H1 (cell line): Measurements from ENCODE around the gene SCN2B. TPM values are rescaled to one million over a fixed set of nuclear protein-coding genes. Genes with fewer than 3 reads are reported as not detected.

ENCODE experiments used
- CTCF ChIA-PET: fragments of 300-600 bp; sonication (Branson Sonifier 250); formaldehyde crosslinking; loops from one replicate; lab custom pipeline; 2021; ENCODE audit not compliant: partially characterized antibody; lab: Charles Lee
- POLR2A ChIA-PET: fragments of 300-600 bp; sonication (Branson Sonifier 250); formaldehyde crosslinking; loops from one replicate; lab custom pipeline; 2021; ENCODE audit warnings: inconsistent platforms; ENCODE audit not compliant: partially characterized antibody; lab: Charles Lee
- DNase-seq, 2 experiments: peaks; one replicate each; pipeline versions ENCODE4 v3.0.0 to v3.0.0-alpha.2; 2010 to 2022; ENCODE audit warnings: low spot score in 2 of 2, low read depth in 1 of 2, mixed read lengths in 1 of 2
- FAIRE-seq: peaks from 2 replicates; lab custom pipeline; 2011; peaks lifted over from hg19 to GRCh38; lab: Jason Lieb, UNC
- H2AFZ ChIP-seq: 2 replicates; pipeline ENCODE4 v1.8.1; 2012; ENCODE audit warnings: low read length, inconsistent platforms
- H2AK5ac ChIP-seq: 2 replicates; pipeline ENCODE4 v1.6.1; 2013; ENCODE audit warnings: low read depth, low read length
- H2BK120ac ChIP-seq: replicated peaks from 2 replicates; pipeline ENCODE3; 2013; ENCODE audit warnings: low read depth, low read length, inconsistent platforms
- H2BK12ac ChIP-seq: 2 replicates; pipeline ENCODE4 v1.6.1; 2013; ENCODE audit warnings: low read depth, low read length
- H2BK15ac ChIP-seq: 2 replicates; pipeline ENCODE4 v1.6.1; 2013; ENCODE audit warnings: low read length
- H2BK20ac ChIP-seq: 2 replicates; pipeline ENCODE4 v1.6.1; 2013; ENCODE audit warnings: low read length
- H2BK5ac ChIP-seq: 2 replicates; pipeline ENCODE4 v1.6.1; 2013; ENCODE audit warnings: low read depth, low read length
- H3K14ac ChIP-seq: 2 replicates; pipeline ENCODE4 v1.6.1; 2013; ENCODE audit warnings: inconsistent platforms; ENCODE audit not compliant: insufficient read length
- H3K18ac ChIP-seq: 2 replicates; pipeline ENCODE4 v1.6.1; 2013; ENCODE audit warnings: low read length; ENCODE audit errors: extremely low read depth
- H3K23ac ChIP-seq: 2 replicates; pipeline ENCODE4 v1.6.1; 2013; ENCODE audit warnings: inconsistent platforms; ENCODE audit not compliant: insufficient read length
- H3K23me2 ChIP-seq: 2 replicates; pipeline ENCODE4 v1.6.1; 2013; ENCODE audit warnings: low read depth, low read length
- H3K27ac ChIP-seq: 2 replicates; pipeline ENCODE4 v1.6.1; 2011; ENCODE audit warnings: low read depth, low read length, inconsistent platforms
- H3K27me3 ChIP-seq, 4 experiments: replicated peaks in 1 of 4; 1 replicate in 1 of 4; 2 replicates in 3 of 4; pipeline versions ENCODE4 v1.6.1 to v1.8.1; 2011 to 2013; ENCODE audit warnings: low read length in 3 of 4, mild to moderate bottlenecking in 3 of 4, inconsistent platforms in 2 of 4, mixed read lengths in 2 of 4, moderate library complexity in 1 of 4; ENCODE audit not compliant: control insufficient read depth in 3 of 4, insufficient read depth in 3 of 4; ENCODE audit errors: extremely low read depth in 1 of 4
- H3K36me3 ChIP-seq, 4 experiments: 2 replicates each; pipeline versions ENCODE4 v1.6.1 to v1.8.1; 2011 to 2013; ENCODE audit warnings: mild to moderate bottlenecking in 4 of 4, low read length in 3 of 4, moderate library complexity in 2 of 4, control low read depth in 1 of 4, inconsistent platforms in 1 of 4; ENCODE audit not compliant: insufficient read depth in 4 of 4, control insufficient read depth in 2 of 4
- H3K4ac ChIP-seq: replicated peaks from 2 replicates; pipeline ENCODE3; 2013; ENCODE audit warnings: low read length, low read depth, mixed read lengths, inconsistent platforms; ENCODE audit not compliant: insufficient read length
- H3K4me1 ChIP-seq, 4 experiments: replicated peaks in 1 of 4; 1 replicate in 1 of 4; 2 replicates in 3 of 4; pipeline versions ENCODE4 v1.6.1 to v1.8.1; 2011 to 2013; ENCODE audit warnings: low read length in 3 of 4, inconsistent platforms in 2 of 4, mixed read lengths in 1 of 4; ENCODE audit not compliant: insufficient read depth in 4 of 4, control insufficient read depth in 3 of 4
- H3K4me2 ChIP-seq, 2 experiments: 2 replicates each; pipeline versions ENCODE4 v1.6.1 to v1.8.1; 2011 to 2013; ENCODE audit warnings: low read depth in 2 of 2, low read length in 2 of 2, control low read depth in 1 of 2, inconsistent platforms in 1 of 2, mild to moderate bottlenecking in 1 of 2; ENCODE audit not compliant: insufficient read depth in 1 of 2
- H3K4me3 ChIP-seq, 4 experiments: fragments of 200-600, 300-600 bp in 1 of 4; sonication (generic), shearing (Covaris generic), sonication (Bioruptor Twin) in 1 of 4; 2 replicates each; pipeline versions ENCODE4 v1.5.1 to v1.8.1; 2011 to 2016; ENCODE audit warnings: low read length in 4 of 4, low read depth in 3 of 4, control low read depth in 2 of 4, inconsistent platforms in 2 of 4, mild to moderate bottlenecking in 2 of 4, mixed read lengths in 1 of 4, moderate library complexity in 1 of 4; ENCODE audit not compliant: insufficient read depth in 2 of 4; ENCODE audit errors: extremely low read depth in 1 of 4
- H3K56ac ChIP-seq: replicated peaks from 2 replicates; pipeline ENCODE3; 2013; ENCODE audit warnings: low read depth, mild to moderate bottlenecking, mixed read lengths, low read length, inconsistent platforms; ENCODE audit not compliant: insufficient read length
- H3K79me1 ChIP-seq: 2 replicates; pipeline ENCODE4 v1.6.1; 2013; ENCODE audit warnings: low read depth, low read length, control low read depth
- H3K79me2 ChIP-seq, 2 experiments: 2 replicates each; pipeline versions ENCODE4 v1.6.1 to v1.8.1; 2012 to 2013; ENCODE audit warnings: low read length in 2 of 2, mild to moderate bottlenecking in 2 of 2, inconsistent platforms in 1 of 2; ENCODE audit not compliant: insufficient read depth in 2 of 2, control insufficient read depth in 1 of 2
- H3K9ac ChIP-seq, 4 experiments: replicated peaks in 1 of 4; 1 replicate in 1 of 4; 2 replicates in 3 of 4; pipeline versions ENCODE4 v1.6.1 to v1.8.1; 2011 to 2013; ENCODE audit warnings: low read depth in 3 of 4, low read length in 3 of 4, control low read depth in 2 of 4, mild to moderate bottlenecking in 2 of 4, moderate library complexity in 2 of 4, inconsistent platforms in 1 of 4; ENCODE audit errors: extremely low read depth in 1 of 4
- H3K9me3 ChIP-seq, 2 experiments: 2 replicates each; pipeline versions ENCODE4 v1.6.1 to v1.8.1; 2012 to 2013; ENCODE audit warnings: mild to moderate bottlenecking in 2 of 2, moderate library complexity in 2 of 2, control low read depth in 1 of 2, inconsistent platforms in 1 of 2, low read depth in 1 of 2, low read length in 1 of 2, mixed read lengths in 1 of 2; ENCODE audit not compliant: insufficient read depth in 2 of 2
- H4K20me1 ChIP-seq, 2 experiments: replicated peaks in 1 of 2; 2 replicates each; pipeline versions ENCODE3 to v1.8.1; 2011 to 2013; ENCODE audit warnings: inconsistent platforms in 2 of 2, low read length in 2 of 2, mild to moderate bottlenecking in 1 of 2; ENCODE audit not compliant: insufficient read depth in 2 of 2, control insufficient read depth in 1 of 2
- H4K5ac ChIP-seq: 2 replicates; pipeline ENCODE4 v1.6.1; 2013; ENCODE audit warnings: low read length, low read depth, mixed read lengths, inconsistent platforms; ENCODE audit not compliant: insufficient read length
- H4K8ac ChIP-seq: 2 replicates; pipeline ENCODE4 v1.8.0; 2013; ENCODE audit warnings: mild to moderate bottlenecking, moderate library complexity, low read length, inconsistent platforms; ENCODE audit not compliant: insufficient read depth; ENCODE audit errors: extremely low read depth
- H4K91ac ChIP-seq: replicated peaks from 2 replicates; pipeline ENCODE3; 2013; ENCODE audit warnings: low read length, mixed read lengths, inconsistent platforms; ENCODE audit not compliant: insufficient read length
- ASH2L ChIP-seq: fragments of 200-600, 300-600 bp; sonication (generic); IDR thresholded peaks from one replicate; pipeline ENCODE4 v1.7.1; 2017; ENCODE audit warnings: low read length
- BRCA1 ChIP-seq: IDR thresholded peaks from 2 replicates; pipeline ENCODE4 v1.6.1; 2012; ENCODE audit warnings: low read depth, low read length, improper control_type of control experiment
- CHD1 ChIP-seq: IDR thresholded peaks from 2 replicates; pipeline ENCODE4 v1.6.1; 2012; ENCODE audit warnings: low read depth, low read length, improper control_type of control experiment
- GABPA ChIP-seq: IDR thresholded peaks from 2 replicates; pipeline ENCODE4 v1.6.1; 2011; ENCODE audit warnings: mild to moderate bottlenecking, low read length, moderate library complexity, borderline replicate concordance; ENCODE audit not compliant: insufficient read depth
- GTF2F1 ChIP-seq: IDR thresholded peaks from 2 replicates; pipeline ENCODE4 v1.6.1; 2012; ENCODE audit warnings: low read depth, low read length, improper control_type of control experiment, borderline replicate concordance
- JUND ChIP-seq: IDR thresholded peaks from 2 replicates; pipeline ENCODE4 v1.6.1; 2011; ENCODE audit warnings: mild to moderate bottlenecking, improper control_type of control experiment, low read length
- PHF8 ChIP-seq: fragments of 200-600 bp; sonication (generic); conservative IDR thresholded peaks from 2 replicates; pipeline ENCODE4 v1.7.1; 2012; ENCODE audit warnings: low read depth, mild to moderate bottlenecking, inconsistent platforms, low read length, moderate library complexity
- POU5F1 ChIP-seq: IDR thresholded peaks from 2 replicates; pipeline ENCODE4 v1.6.1; 2011; ENCODE audit warnings: low read depth, mild to moderate bottlenecking, low read length, moderate library complexity
- TAF7 ChIP-seq: optimal IDR thresholded peaks from 2 replicates; pipeline ENCODE3; 2011; ENCODE audit warnings: low read depth, mild to moderate bottlenecking, inconsistent platforms, low read length, moderate library complexity, borderline replicate concordance
- TCF12 ChIP-seq: IDR thresholded peaks from 2 replicates; pipeline ENCODE4 v1.6.1; 2011; ENCODE audit warnings: low read depth, mild to moderate bottlenecking, low read length
- WGBS, 2 experiments: shearing (Covaris generic) in 1 of 2; methylation state at CpG; one replicate each; pipeline versions ENCODE4 v1.1.6 to v1.1.7; 2013 to 2015; ENCODE audit warnings: low lambda C conversion rate in 2 of 2, mixed read lengths in 2 of 2, inconsistent platforms in 1 of 2, low coverage in 1 of 2, missing lambda C conversion rate in 1 of 2; ENCODE audit not compliant: insufficient replicate concordance in 2 of 2, insufficient coverage in 1 of 2, insufficient read length in 1 of 2; ENCODE audit errors: extremely low coverage in 1 of 2, missing lambda C conversion rate in 1 of 2; 5-methylcytosine and 5-hydroxymethylcytosine counted together
- polyA plus RNA-seq, 7 experiments: library from polyadenylated mRNA; depleted of rRNA in 3 of 7; stranded (reverse) in 5 of 7; unstranded in 2 of 7; fragments of >200 nt in 5 of 7; fragments of 200-250 nt in 2 of 7; gene quantifications; 1 replicate in 5 of 7; 2 replicates in 1 of 7; 4 replicates in 1 of 7; pipeline versions ENCODE4 v1.2.1 to v1.2.3, GENCODE V29; 2011 to 2013; ENCODE audit warnings: missing spikeins in 2 of 7, mixed read lengths in 2 of 7
- total RNA-seq: library from RNA; stranded (reverse); fragmentation: NEBNext Ultra II Directional; extraction: Animal tissue kit (Norgen Biotek cat#: 25700); gene quantifications from 2 replicates; pipeline ENCODE4 v1.2.1, GENCODE V29; 2021
- TF ChIP-seq, protein P1 (sequence below): IDR thresholded peaks from 2 replicates; pipeline ENCODE4 v1.6.1; 2012; ENCODE audit warnings: low read length, inconsistent platforms
- TF ChIP-seq, protein P2 (sequence below): IDR thresholded peaks from 2 replicates; pipeline ENCODE4 v1.6.1; 2012; ENCODE audit warnings: inconsistent platforms

SCN2B gene
- total and polyA plus RNA-seq, 2 of the 8 experiments (the other 6 are each of a cell fraction or from before 2014, with no cell fraction given), result 0.14 to 0.24 TPM

DNA sequence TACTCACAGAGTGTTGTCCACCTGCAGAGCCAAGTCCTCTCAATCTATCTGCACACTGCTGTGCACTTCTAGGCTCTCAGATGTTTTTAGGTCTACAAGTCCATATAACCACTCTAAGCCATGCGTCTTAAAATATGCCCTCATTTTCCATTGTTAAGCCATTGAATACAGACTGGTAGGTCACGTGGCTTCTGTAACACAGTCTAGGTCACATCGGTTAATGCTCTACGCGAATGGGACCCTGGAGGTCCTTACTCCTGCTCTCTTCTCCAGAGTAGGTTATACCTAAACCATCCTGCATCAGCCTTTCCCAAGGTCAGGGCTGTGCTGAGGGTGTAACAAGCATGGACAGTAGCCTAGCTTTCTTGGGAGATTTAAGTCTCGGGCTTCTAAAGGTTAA is 47.6 kb upstream of the SCN2B start:
- Histone ChIP-seq H3K4me1 (peaks cover 0 to 3% (median 0%) of the 10 kb centered on the region in 4 experiments; a peak in 1 of 7 replicates), H3K9ac (no peak overlapping the region), H2BK120ac (no peak overlapping the region), H3K79me2 (no peaks in the 10 kb centered on the region), H3K27me3 (no peaks in the 10 kb centered on the region), H3K56ac (no peak overlapping the region), H2BK20ac (no peak overlapping the region), H4K20me1 (no peaks in the 10 kb centered on the region), H3K4me3 (no peak overlapping the region), H3K23ac (no peak overlapping the region), H3K27ac (no peak overlapping the region), H4K5ac (no peak overlapping the region), H3K4me2 (no peak overlapping the region), H4K8ac (no peak overlapping the region), H2BK15ac (no peak overlapping the region), H3K79me1 (no peaks in the 10 kb centered on the region), H3K4ac (no peak overlapping the region), H3K14ac (no peak overlapping the region), H3K36me3 (no peaks in the 10 kb centered on the region), H3K18ac (no peak overlapping the region), H2AFZ (no peak overlapping the region), H4K91ac (no peak overlapping the region), H2BK12ac (no peak overlapping the region), H2BK5ac (no peak overlapping the region), H2AK5ac (no peak overlapping the region), H3K9me3 (no peaks in the 10 kb centered on the region), H3K23me2 (no peaks in the 10 kb centered on the region)
- POLR2A ChIA-PET, result interaction anchor here (0.8 to 1.1 kb wide), 2 partner anchors 12 to 15 kb away, joined by 3 read pairs; no protein-coding TSS in a partner anchor
- no peak for DNase-seq
- FAIRE-seq, result no peak
- WGBS, 2 experiments, result 92% methylated on average over 6 of the region's 6 CpGs; no CpG with 5 or more reads in 1 of the 2 experiments
- CTCF ChIA-PET, result interaction anchor here (0.9 to 2.5 kb wide), 4 partner anchors 10 to 72 kb away, joined by 3 to 8 read pairs (median 4); no protein-coding TSS in a partner anchor
- TF ChIP-seq, protein P1, sequence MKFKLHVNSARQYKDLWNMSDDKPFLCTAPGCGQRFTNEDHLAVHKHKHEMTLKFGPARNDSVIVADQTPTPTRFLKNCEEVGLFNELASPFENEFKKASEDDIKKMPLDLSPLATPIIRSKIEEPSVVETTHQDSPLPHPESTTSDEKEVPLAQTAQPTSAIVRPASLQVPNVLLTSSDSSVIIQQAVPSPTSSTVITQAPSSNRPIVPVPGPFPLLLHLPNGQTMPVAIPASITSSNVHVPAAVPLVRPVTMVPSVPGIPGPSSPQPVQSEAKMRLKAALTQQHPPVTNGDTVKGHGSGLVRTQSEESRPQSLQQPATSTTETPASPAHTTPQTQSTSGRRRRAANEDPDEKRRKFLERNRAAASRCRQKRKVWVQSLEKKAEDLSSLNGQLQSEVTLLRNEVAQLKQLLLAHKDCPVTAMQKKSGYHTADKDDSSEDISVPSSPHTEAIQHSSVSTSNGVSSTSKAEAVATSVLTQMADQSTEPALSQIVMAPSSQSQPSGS, result no peak
- no peak for TF ChIP-seq ASH2L
- no peak for TF ChIP-seq BRCA1
- no peak for TF ChIP-seq POU5F1
- no peak for TF ChIP-seq JUND
- no peak for TF ChIP-seq GTF2F1
- TF ChIP-seq CHD1, result no peak
- no peak for TF ChIP-seq TCF12
- no peak for TF ChIP-seq PHF8
- TF ChIP-seq TAF7, result no peak
- TF ChIP-seq GABPA, result no peak
- TF ChIP-seq, protein P2, sequence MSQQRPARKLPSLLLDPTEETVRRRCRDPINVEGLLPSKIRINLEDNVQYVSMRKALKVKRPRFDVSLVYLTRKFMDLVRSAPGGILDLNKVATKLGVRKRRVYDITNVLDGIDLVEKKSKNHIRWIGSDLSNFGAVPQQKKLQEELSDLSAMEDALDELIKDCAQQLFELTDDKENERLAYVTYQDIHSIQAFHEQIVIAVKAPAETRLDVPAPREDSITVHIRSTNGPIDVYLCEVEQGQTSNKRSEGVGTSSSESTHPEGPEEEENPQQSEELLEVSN, result no peak
